Parathyroid adenoma (tissue), 2 donors: Measurements from ENCODE around the gene PDE9A.
"Not testable (repeated sequence)": the region's sequence is repeated elsewhere in the genome, so short reads cannot be mapped to it uniquely, and the experiment has no call there.

Experiments used
- H2AFZ ChIP-seq: fragments of 300-600 bp; sonication (generic); one replicate; pipeline ENCODE4 v1.7.0; 2017; ENCODE audit warnings: antibody characterized with exemption, mild to moderate bottlenecking
- H3K27ac ChIP-seq: fragments of 300-600 bp; sonication (generic); one replicate; pipeline ENCODE4 v1.7.0; 2017
- H3K27me3 ChIP-seq: fragments of 300-600 bp; sonication (generic); one replicate; pipeline ENCODE4 v1.7.0; 2017; ENCODE audit warnings: low read length; ENCODE audit not compliant: control insufficient read depth, insufficient read depth
- H3K36me3 ChIP-seq: fragments of 300-600 bp; sonication (generic); one replicate; pipeline ENCODE4 v1.7.0; 2017; ENCODE audit warnings: low read length; ENCODE audit not compliant: control insufficient read depth, insufficient read depth
- H3K4me1 ChIP-seq: fragments of 300-600 bp; sonication (generic); one replicate; pipeline ENCODE4 v1.7.0; 2017; ENCODE audit warnings: control low read depth
- H3K4me2 ChIP-seq: fragments of 300-600 bp; sonication (generic); one replicate; pipeline ENCODE4 v1.7.0; 2017; ENCODE audit warnings: low read length
- H3K4me3 ChIP-seq: fragments of 300-600 bp; sonication (generic); one replicate; pipeline ENCODE4 v1.7.0; 2017; ENCODE audit warnings: low read depth, low read length
- H3K79me2 ChIP-seq: fragments of 300-600 bp; sonication (generic); one replicate; pipeline ENCODE4 v1.7.0; 2017; ENCODE audit warnings: control low read depth
- H3K9ac ChIP-seq: fragments of 300-600 bp; sonication (generic); one replicate; pipeline ENCODE4 v1.7.0; 2017; ENCODE audit warnings: mild to moderate bottlenecking
- H3K9me3 ChIP-seq: fragments of 300-600 bp; sonication (generic); one replicate; pipeline ENCODE4 v1.7.0; 2017; ENCODE audit warnings: low read length; ENCODE audit not compliant: control insufficient read depth
- TF ChIP-seq, protein P1 (sequence below): fragments of 300-600 bp; sonication (generic); IDR thresholded peaks from one replicate; pipeline ENCODE4 v1.7.0; 2017; ENCODE audit warnings: antibody characterized with exemption, mild to moderate bottlenecking
- donor health status: primary hyperparathyroidism.

The PDE9A gene

DNA sequence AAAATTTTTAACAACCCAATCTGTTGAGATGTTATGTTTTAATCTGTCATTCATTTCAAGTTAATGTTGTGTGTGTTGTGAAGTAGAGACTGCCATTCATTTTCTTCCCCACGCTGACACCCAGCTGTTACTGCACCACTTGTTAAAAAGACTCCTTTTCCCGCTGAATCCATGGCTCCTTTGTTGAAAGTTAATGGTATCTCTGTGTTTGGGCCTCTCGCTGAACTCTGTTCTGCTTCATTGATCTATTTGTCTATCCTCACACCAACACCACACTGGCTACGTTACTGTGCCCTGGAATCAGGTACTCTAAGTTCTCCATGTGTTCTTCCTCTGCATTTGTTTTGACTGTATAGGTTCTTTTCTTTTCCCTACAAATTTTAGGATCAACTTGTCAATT lies 58.2 kb downstream of the PDE9A start:
- no peak overlapping the region for H3K4me3 ChIP-seq
- H3K9me3 ChIP-seq = no peaks in the 10 kb centered on the region
- no peak overlapping the region for H3K4me2 ChIP-seq
- no peaks in the 10 kb centered on the region for H3K4me1 ChIP-seq
- H2AFZ ChIP-seq = no peak overlapping the region
- H3K27me3 ChIP-seq = no peaks in the 10 kb centered on the region
- H3K36me3 ChIP-seq = no peaks in the 10 kb centered on the region
- H3K79me2 ChIP-seq = no peaks in the 10 kb centered on the region
- H3K9ac ChIP-seq = no peak overlapping the region
- no peak overlapping the region for H3K27ac ChIP-seq
- TF ChIP-seq, protein P1, sequence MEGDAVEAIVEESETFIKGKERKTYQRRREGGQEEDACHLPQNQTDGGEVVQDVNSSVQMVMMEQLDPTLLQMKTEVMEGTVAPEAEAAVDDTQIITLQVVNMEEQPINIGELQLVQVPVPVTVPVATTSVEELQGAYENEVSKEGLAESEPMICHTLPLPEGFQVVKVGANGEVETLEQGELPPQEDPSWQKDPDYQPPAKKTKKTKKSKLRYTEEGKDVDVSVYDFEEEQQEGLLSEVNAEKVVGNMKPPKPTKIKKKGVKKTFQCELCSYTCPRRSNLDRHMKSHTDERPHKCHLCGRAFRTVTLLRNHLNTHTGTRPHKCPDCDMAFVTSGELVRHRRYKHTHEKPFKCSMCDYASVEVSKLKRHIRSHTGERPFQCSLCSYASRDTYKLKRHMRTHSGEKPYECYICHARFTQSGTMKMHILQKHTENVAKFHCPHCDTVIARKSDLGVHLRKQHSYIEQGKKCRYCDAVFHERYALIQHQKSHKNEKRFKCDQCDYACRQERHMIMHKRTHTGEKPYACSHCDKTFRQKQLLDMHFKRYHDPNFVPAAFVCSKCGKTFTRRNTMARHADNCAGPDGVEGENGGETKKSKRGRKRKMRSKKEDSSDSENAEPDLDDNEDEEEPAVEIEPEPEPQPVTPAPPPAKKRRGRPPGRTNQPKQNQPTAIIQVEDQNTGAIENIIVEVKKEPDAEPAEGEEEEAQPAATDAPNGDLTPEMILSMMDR = no peak

DNA sequence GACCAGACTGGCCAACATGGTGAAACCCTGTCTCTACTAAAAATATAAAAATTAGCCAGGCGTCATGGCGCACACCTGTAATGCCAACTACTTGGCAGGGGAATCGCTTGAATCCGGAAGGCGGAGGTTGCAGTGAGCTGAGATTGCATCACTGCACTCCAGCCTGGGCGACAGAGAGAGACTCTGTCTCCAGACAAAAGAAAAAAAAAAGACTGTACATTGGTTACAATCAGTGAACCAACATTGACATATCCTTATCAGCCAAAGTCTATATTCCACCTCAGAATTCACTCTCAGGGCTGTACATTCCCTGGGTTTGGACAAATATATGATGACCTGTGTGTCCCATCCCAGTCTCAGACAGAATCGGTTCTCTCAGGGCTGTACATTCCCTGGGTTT lies 62.0 kb downstream of the PDE9A start:
- H3K4me3 ChIP-seq, H3K9ac ChIP-seq, H3K36me3 ChIP-seq, H3K4me2 ChIP-seq, H3K9me3 ChIP-seq, H3K4me1 ChIP-seq, H3K79me2 ChIP-seq, H2AFZ ChIP-seq, H3K27ac ChIP-seq, H3K27me3 ChIP-seq: not testable (repeated sequence)

DNA sequence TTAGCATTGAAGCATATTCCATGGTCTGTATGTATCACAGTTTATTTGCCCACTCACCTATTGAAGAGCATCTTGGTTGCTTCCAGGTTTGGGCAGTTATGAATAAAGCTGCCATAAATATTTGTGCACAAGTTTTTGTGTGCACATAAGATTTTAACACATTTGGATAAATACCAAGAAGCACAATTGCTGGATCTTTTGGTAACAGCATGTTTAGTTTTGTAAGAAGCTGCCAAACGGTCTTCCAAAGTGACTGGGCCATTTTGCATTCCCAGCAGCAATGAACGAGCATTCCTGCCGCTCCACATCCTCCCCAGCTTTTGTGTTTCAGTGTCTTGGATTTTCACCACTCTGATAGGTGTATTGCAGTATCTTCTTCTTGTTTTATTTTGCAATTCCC lies 62.7 kb downstream of the PDE9A start:
- Histone ChIP-seq H3K79me2 (no peaks in the 10 kb centered on the region), H3K27ac (no peak overlapping the region), H3K4me3 (no peak overlapping the region), H3K4me1 (no peaks in the 10 kb centered on the region), H2AFZ (no peak overlapping the region), H3K36me3 (no peaks in the 10 kb centered on the region), H3K9ac (no peak overlapping the region), H3K9me3 (no peaks in the 10 kb centered on the region), H3K27me3 (no peaks in the 10 kb centered on the region), H3K4me2 (no peak overlapping the region)
- TF ChIP-seq, protein P1 = no peak

DNA sequence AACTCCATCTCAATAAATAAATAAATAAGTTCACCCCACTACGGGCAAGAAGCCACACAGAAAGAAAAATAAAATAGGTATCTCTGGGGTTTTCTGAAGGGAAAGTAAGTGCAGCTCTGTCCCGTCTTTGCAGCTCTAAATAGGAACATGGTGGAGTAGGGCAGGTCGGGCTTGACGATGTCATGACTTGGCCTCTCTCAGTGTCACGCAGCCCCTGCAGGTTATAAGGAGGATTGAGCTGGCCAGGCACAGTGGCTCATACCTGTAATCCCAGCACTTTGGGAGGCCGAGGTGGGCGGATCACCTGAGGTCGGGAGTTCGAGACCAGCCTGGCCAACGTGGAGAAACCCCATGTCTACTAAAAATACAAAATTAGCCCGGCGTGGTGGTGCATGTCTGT lies 67.1 kb downstream of the PDE9A start:
- not testable (repeated sequence) for H3K4me2 ChIP-seq, H3K79me2 ChIP-seq, H3K9ac ChIP-seq, H2AFZ ChIP-seq, H3K36me3 ChIP-seq, H3K4me1 ChIP-seq, H3K27me3 ChIP-seq, H3K27ac ChIP-seq, H3K9me3 ChIP-seq, H3K4me3 ChIP-seq

DNA sequence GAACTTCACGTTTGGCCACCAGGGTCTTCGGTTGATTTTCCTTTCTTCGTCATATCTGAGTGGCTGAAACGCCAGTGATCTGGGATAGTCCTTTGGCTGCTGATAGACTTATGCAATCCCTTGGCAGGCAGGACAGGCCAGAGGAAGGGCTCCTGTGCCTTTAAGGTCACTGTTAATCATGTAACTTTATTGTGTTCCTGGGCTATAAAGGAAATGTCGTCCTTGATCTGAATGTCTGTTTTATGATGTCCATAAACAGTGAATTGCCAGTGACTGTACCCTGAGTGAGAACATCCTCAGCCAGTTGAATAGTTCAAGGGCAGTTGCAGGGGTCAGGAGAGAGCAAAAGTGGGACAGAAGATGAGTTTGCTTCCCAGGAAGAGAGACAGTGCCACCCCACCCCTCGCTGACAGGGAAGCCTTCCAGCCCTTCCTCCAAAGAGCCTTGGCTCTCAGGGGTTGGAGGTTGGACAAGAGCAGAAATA lies 68.0 kb downstream of the PDE9A start:
- Histone ChIP-seq H3K4me3 (no peak overlapping the region), H3K4me2 (no peak overlapping the region), H3K79me2 (no peaks in the 10 kb centered on the region), H3K36me3 (no peaks in the 10 kb centered on the region), H3K9me3 (no peaks in the 10 kb centered on the region), H3K27ac (peak overlapping the region; percentile 9), H3K9ac (no peak overlapping the region), H3K4me1 (no peaks in the 10 kb centered on the region), H3K27me3 (no peaks in the 10 kb centered on the region), H2AFZ (no peak overlapping the region)
- TF ChIP-seq, protein P1 = no peak

DNA sequence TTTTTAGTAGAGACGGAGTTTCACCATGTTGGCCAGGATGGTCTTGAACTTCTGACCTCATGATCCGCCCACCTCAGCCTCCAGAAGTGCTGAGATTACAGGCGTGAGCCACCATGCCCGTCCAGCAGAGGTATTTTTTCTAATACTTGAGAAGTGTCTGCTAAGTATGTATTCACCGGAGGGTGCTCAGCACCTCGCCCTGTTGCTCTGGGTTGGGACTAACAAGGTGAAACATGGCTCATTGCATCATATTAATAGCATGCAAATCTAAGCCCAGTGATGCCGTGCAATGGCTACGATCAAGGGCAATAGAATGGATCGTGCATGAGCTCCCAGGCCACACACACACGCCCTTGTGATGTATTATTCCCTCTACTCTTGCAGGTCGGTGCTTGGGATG lies 68.7 kb downstream of the PDE9A start:
- Histone ChIP-seq H3K27ac (no peak overlapping the region), H3K4me3 (no peak overlapping the region), H3K4me1 (no peaks in the 10 kb centered on the region), H3K79me2 (no peaks in the 10 kb centered on the region), H2AFZ (no peak overlapping the region), H3K9me3 (no peaks in the 10 kb centered on the region), H3K27me3 (no peaks in the 10 kb centered on the region), H3K36me3 (no peaks in the 10 kb centered on the region), H3K9ac (no peak overlapping the region), H3K4me2 (no peak overlapping the region)
- TF ChIP-seq, protein P1 = no peak
